ENCODE measurements around the gene YARS1. TPM values are rescaled to one million over a fixed set of nuclear protein-coding genes. Genes with fewer than 3 reads are reported as not detected.

Gene YARS1
- 63.9 to 110 TPM (median 65.3 TPM) in 5 replicates for total RNA-seq (2022; extraction: Qiagen RNA extraction)

DNA sequence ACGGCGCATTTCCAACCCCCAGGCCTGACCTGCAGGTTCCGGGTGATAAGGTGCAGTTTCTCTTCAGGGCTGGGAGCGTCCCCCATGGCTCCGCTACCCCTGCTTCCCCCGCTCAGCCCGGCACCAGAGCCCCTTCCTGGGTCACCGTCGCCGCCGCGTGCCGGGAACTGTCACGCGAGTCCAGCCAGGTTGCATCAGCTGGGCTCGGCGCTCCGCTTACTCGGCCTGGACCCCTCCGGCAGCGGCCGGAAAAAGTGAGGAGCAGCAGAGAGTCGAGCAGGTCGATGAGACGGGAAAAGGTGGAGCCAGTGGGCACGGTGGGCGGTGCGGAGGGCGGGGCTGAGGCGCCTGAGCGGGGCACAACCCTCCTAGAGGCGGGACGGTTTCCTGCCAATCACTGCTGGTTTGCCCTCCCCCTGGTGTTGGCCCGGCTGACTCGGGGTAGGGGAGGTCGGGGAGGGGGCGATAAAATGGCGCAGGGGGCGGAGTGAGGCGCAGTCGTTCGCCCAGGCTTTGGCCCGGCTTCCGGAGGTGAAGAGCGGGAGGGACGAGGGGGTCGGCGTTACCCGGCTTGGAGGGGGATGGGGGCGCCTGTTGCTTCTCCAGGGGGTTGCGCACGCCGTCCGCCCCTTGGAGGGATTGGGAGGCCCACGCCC lies at the start of gene YARS1, which contains the start of gene S100PBP:
YARS1 (minus strand) TSS at position 200 of the 656 bp plus-strand sequence; CDS start at position 86, 114 bp downstream.
S100PBP (plus strand) TSS at position 495 of the 656 bp plus-strand sequence. CDS start 8,447 bp downstream, outside the sequence.

Other genes with a start within 250 kb of the YARS1 start
- 29.7 to 56.0 TPM (median 37.5 TPM) in 5 replicates for gene ZBTB8OS, start 166.8 kb downstream of the YARS1 start, total RNA-seq (2022; extraction: Qiagen RNA extraction)
- gene RBBP4, start 166.2 kb downstream of the YARS1 start, total RNA-seq (2022; extraction: Qiagen RNA extraction): 67.8 to 98.9 TPM (median 78.6 TPM) in 5 replicates
- gene SYNC, start 114.6 kb downstream of the YARS1 start, total RNA-seq (2022; extraction: Qiagen RNA extraction): 9.1 to 14.8 TPM (median 12.4 TPM) in 5 replicates
- 14.0 to 15.8 TPM (median 15.3 TPM) in 5 replicates for gene S100PBP, start 295 bp upstream of the YARS1 start, total RNA-seq (2022; extraction: Qiagen RNA extraction)
- 0.42 to 0.77 TPM (median 0.57 TPM) in 5 replicates for gene FNDC5, start 53.6 kb upstream of the YARS1 start, total RNA-seq (2022; extraction: Qiagen RNA extraction)
- gene HPCA, start 69.1 kb upstream of the YARS1 start, total RNA-seq (2022; extraction: Qiagen RNA extraction): 0.29 to 1.0 TPM (median 0.35 TPM) in 5 replicates
- 25.8 to 47.2 TPM (median 45.0 TPM) in 5 replicates for gene TMEM54, start 84.0 kb upstream of the YARS1 start, total RNA-seq (2022; extraction: Qiagen RNA extraction)
- gene RNF19B, start 147.5 kb upstream of the YARS1 start, total RNA-seq (2022; extraction: Qiagen RNA extraction): 22.2 to 24.3 TPM (median 22.7 TPM) in 5 replicates
- 146 to 177 TPM (median 151 TPM) in 5 replicates for gene AK2, start 219.5 kb upstream of the YARS1 start, total RNA-seq (2022; extraction: Qiagen RNA extraction)